CD4-positive, alpha-beta T cell treated with Interferon gamma for 1 hour (primary cell): Measurements from ENCODE around the gene IKZF2.

ENCODE experiments used
- DNase-seq: peaks from one replicate; pipeline ENCODE4 v3.0.0-alpha.2; 2020

Gene IKZF2

GRCh38 chr2:213152065-213152794 lies 818 bp upstream of the IKZF2 start:
- DNase-seq = no peak

DNA sequence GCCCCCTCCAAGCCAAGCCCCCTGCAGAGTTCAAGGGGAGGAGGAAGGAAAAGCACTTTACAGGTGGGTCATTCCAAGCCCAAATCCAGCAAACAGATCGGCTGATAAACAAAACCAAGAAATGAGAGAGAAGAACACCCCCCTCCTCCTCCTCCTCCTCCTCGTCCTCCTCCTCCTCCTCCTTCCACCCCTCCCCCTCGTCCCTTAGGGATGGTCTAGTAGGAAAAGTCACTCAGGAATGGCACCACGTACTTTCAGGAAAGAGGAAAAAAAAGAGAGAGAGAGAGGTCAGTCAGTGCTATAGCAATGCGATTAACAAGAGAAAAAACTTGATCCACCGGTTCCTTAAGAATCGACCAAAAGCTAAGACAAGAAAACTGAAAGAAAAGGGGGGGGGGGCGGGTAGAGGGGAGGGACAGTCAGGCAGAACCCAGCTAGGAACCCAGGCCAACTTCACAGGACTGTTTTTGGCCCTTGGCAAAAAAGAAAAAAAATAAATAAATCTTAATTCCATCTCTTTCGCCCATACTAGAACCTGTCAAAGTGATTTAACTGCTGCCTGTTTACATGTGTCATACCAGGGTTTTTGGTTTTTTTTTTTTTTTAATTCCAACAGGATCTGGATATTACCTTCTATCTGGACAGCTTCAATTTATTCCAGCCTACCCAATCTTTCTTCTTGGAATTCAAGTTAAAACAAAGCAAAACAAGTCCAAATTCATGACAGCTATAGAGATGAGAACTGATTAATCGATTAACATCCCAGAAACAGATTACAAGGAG lies 906 bp downstream of the IKZF2 start:
- no peak for DNase-seq

DNA sequence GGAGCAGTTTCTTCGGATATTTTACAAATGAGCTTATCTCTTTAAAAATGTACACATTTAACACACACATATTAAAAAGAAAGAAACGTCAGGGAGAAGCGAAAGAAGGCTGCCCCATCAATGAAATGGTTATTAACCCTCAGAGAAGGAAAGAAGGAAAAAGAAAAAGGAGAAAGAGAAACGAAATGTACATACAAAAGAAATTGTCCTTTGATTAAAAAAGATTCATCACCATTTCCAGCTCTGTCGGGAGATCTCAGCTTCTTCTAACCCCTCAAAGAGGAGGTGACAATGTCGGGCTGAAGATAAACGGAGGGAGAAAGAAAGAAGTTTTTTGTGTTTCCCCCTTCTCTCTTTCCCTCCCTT lies 1.5 kb downstream of the IKZF2 start:
- no peak for DNase-seq

GRCh38 chr2:213149294-213149875 lies 2.0 kb downstream of the IKZF2 start:
- DNase-seq = no peak

GRCh38 chr2:213148572-213149261 lies 2.7 kb downstream of the IKZF2 start:
- no peak for DNase-seq

GRCh38 chr2:213147538-213147937 lies 3.9 kb downstream of the IKZF2 start:
- DNase-seq = peak; percentile 26

DNA sequence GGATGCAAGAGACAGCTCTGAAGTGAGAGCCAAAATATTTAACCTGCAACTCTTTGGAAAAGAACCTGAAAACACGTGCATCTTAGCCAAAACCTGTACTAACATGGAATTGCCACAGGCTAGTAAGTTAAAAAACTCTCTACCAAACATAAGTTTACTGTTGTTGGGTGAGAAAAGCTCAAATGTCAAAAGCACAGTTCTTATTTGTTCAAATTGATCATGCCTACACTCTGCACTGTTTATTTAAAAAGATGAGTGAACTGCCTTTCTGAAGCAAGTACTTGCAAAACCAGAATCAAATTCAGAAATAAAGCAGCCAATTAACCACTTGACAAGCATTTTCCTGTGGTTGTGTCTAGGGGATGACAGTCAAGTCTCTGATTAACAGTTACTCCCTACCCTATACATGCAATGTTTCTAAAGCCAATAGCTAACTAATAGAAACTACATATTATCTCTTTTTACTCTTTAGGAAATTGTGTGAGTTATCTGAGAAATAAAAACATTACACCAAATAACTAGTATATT lies 5.6 kb downstream of the IKZF2 start:
- DNase-seq = no peak

GRCh38 chr2:213137064-213137463 lies 14.3 kb downstream of the IKZF2 start:
- no peak for DNase-seq

- DNase-seq = no peak
Observed at GRCh38 chr2:213129311-213129710, 22.1 kb downstream of the IKZF2 start.

DNA sequence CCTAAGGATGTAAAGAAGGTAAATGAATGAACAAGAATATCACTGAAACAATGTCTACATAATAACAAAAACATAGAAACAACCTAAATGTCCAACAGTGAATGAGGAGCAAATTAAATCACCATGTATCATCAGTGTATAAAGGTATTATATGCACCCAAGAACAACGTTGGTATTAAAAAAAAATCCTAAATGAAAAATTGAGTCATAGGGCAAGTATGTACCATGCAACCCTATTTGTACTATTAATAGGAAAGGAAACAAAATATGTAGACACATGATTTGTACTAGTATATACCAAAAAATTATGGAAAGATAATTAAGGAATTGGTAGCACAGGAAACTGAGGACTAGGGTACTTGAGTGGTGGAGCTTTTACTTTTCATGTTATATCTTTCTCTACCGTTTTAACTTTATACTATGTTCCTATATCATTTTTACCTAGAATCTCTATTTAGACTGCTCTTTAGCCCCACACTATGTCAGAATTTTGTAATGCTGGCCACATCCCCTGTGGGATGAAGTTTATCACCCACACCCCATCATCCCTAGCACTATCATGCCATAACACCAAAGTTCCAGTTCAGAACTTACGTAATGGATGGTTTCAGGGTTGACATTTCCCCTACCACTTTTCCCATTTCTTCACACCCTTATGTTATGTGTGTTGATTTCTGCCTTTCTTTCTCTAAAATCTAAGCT lies 25.6 kb downstream of the IKZF2 start:
- no peak for DNase-seq

DNA sequence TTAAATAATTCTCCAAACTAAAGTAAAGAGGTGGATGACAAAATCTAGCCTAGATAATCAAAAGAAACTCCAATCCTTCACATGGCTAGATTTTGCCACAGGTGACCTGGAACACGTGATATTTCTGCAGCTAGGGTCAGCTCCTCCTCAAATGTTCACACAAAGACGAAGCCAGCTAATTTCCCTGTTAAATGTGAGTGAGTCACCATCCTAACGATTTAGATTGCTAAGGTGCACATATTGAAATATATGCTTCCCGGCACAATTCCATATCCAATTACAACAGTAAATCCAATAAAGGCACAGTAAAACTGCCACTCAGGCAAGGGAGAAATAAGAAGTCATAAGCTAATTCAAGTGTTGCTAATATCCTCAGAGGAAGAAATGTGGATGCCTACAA lies 28.7 kb downstream of the IKZF2 start:
- DNase-seq = no peak

GRCh38 chr2:213121690-213122089 lies 29.7 kb downstream of the IKZF2 start:
- DNase-seq = no peak

DNA sequence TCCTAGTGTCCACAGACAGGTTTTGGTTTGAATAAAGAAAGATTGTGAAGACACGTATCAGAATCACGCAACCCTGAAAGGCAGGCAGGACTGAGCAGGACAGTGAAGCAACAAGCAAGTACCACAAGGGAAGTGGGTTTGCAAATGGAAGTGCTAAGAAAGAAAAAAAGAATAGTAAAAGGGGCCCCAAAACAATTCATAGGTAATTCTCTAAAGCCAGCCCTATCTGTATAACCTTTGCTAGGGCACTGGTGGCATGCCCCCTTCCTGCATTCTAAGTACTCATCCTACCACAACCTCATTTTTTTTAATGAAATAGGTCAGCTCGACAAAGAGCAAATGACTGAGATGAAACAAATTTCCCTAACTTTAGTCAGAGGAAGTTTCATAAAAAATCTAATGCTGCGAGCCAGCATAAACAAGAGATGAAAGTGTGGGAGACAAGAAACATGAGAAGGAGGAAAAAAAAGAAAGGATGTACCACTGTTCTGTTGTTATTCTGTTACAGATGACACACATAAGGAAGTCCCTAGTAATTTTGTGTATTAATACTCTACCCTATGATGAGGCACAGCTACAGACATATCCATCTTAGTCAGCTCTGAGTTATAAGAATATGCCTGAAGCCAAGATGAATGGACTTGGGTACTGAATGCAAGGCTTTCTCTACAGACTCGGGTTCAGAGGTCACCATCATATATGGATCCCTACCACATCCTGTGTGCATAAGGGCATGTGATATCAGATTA lies 32.2 kb downstream of the IKZF2 start:
- DNase-seq = peak; percentile 1

- DNase-seq = no peak
Observed at GRCh38 chr2:213108308-213108707, 43.1 kb downstream of the IKZF2 start.

- DNase-seq = no peak
Observed at GRCh38 chr2:213107728-213108127, 43.7 kb downstream of the IKZF2 start.

DNA sequence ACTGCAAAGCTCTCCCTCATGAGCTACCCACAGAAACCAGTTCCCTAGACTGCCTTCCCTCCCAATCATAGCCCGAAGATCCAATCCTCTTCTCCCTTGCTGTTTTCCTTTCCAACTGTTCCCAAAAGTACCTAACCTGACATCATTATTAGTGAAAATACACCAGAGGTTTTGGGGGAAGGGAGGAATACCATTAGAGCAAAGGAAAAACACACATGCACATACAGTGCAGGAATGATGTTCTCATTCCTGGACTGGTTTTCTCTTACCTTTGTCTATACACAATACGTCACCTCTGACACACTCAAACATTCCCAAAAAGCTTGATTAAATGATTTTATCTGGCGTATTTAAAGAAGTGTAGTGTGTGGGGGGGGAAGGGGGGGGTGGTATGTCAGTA lies 46.2 kb downstream of the IKZF2 start:
- DNase-seq = no peak

GRCh38 chr2:213104903-213105202 lies 46.6 kb downstream of the IKZF2 start:
- no peak for DNase-seq

DNA sequence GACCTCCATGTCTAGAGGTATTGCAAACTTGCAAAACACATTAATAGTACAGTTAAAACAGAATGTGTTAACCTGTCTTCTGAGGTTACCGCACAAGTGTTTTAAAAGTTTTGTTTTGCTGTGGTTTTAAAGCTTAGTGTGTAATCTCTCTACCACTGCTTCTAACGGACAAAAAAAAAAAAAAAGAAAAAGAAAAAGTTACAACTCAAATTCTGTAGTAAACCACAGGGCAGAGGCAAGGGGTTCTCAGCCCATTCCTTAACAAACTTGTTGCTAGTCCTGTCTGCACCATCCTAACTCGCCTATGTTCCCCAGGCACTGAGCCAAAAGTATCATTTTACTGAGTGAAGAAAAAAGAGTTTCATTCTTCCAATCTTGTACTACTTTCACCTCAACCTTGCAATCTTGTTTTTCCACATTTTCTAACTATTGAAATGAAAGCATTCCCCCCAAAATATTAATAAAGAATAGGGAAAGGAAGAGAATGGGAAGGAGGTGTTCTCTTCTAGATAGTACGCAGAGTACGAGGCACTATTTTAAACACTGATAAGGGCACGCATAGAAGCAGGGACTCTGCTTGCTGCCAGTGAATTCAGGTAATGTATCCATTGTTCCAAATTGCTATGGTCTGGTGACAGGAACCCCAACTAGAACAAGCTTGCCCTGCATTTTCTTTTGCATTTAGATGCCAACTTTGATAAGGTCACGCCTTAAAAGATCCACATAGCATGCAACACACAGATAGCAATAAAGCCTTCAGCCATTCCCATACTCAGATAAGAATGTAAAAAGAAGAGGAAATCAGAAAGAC lies 47.1 kb downstream of the IKZF2 start:
- no peak for DNase-seq

DNA sequence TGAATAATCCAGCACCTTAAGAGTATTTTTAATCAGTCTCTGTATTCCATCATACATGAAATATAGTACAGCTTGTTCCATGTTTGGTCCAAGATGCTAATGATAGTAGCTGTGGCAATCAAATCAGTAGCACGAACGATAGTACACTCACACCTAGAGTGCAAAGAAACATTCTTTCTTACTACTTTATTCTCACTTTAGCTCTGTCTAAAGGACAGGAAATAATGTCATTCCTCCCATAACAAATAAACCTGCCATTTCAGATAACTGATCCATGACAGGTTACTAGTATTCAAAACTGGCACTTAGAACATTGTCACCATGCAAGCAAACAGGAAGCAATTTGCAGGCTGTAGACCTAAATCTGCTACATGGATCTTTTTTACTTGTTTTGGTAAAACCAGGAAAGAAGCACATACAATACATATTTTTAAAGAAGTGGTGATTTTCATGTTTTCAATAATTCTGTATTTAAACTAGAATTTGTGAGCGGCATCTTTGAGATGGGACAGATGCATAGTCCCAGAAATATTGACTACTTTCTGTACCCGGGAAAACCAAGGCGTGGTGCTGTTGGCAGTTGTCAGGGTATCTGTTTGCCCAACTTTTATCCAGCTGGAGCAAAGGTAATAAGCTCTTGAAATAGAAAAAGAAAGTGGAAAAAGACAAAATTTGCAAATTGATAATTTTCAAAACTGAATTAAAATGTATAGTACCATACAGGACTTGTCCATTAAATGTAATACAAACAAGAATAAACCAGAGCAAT lies 49.5 kb downstream of the IKZF2 start:
- DNase-seq = no peak

- no peak for DNase-seq
Observed at GRCh38 chr2:213101109-213101508, 50.3 kb downstream of the IKZF2 start.
